Right forelimb (tissue), 1 donor: ENCODE measurements around the gene ARPC3.
A peak's percentile ranks its signal among the peaks of the same experiment; 100 is the strongest.
"Not testable (repeated sequence)": the region's sequence is repeated elsewhere in the genome, so short reads cannot be mapped to it uniquely, and the experiment has no call there.

Experiments
- DNase-seq: peaks from one replicate; pipeline ENCODE4 v3.0.0-alpha.2; 2018

ARPC3 gene

DNA sequence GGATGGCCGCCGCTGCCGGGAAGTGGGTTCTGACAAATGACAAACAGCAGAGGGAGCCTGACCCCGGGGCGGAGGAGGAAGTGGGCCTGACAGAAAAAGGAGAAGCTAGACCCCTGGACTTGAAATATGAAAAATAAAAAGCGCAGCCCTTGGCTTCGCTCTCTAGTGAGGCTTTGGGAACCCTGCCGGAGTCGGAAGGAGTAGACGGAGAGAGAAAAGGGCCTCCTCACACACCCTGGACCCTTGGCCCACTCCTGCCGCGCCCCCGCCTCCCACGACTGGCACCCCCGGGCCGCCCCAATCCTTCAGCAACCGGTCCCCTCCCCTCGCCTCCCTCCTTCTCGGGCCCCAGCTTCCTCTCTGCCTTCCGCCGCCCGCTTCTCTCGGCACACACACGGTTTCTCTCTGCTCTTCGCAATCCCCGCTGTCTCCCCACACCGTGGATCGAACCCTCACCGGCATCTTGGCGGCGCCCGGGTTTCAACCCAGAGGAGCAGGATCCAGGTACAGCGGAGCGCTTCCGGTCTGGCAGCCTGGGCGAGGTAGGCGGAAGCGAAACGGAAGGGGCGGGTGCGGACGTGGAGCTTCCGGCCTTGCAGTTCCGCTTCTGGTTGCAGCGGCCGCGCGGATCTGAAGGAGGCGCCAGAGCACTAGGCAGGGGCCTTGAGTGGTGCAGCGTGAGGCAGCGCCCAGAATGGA lies at the start of gene ARPC3:
Gene ARPC3, minus strand, starts transcription at position 539 of the 699 bp plus-strand sequence. Its CDS starts 77 bp downstream, at position 462.
- DNase-seq = peak; percentile 97

DNA sequence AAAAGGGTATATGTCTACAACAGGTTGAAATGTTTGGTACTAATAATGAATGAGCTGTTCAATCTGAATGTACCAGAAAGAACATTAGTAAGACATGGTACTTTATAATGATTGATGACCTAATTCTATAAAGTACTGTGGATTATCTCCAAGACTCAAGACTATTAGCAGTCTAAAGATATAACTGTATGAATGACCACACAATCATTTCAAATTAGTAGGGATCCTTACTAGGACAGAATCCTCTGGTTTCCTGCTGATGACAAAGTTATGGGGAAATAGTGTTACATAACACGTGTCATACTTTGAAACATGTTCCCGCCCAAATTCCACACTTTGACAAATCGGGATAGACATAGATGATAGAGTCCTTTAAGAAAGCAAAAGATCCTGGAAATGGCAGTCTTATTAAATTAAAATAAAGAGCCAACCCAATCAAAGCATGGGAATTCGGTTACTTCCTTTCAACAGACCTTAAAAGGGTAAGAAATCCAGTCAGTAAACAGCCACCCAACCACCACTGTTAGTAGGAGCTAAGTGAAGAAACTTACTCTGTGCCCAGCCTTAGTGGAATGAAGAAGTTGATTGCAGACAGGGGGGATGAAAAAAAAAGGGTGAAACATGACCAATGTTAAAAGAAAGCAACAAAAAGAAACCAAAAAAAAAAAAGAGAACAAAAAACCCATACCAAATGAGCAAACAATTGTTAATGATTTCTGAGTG lies 49.0 kb upstream of the ARPC3 start:
- no peak for DNase-seq

DNA sequence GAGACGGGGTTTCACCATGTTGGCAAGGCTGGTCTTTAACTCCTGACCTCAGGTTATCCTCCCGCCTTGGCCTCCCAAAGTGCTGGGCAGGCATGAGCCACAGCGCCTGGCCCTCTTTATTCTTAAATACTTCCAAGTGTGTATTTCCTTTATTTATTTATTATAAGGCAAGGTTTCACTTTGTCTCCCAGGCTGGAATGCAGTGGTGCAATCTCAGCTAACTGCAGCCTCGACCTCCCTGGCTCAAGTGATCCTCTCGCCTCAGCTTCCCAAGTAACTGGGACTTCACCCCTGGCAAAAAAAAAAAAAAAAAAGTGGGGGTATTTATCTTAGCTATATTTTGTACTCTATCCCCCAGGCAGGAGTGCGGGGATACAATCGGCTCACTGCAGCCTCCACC lies 25.3 kb upstream of the ARPC3 start:
- DNase-seq = no peak

GRCh38 chr12:110468214-110469048 lies 18.3 kb upstream of the ARPC3 start, which contains the start of the genes FAM216A and GPN3:
Gene FAM216A (plus strand): TSS chr12:110468845. CDS start chr12:110468876, 31 bp downstream.
Gene GPN3 (minus strand): TSS chr12:110468257. CDS start chr12:110468203, 54 bp downstream.
- DNase-seq = peak; percentile 99

GRCh38 chr12:110467847-110468213 lies 17.7 kb upstream of the ARPC3 start:
- no peak for DNase-seq

- DNase-seq = no peak
These were observed 16.7 kb upstream of the ARPC3 start for GRCh38 chr12:110466791-110467190.

- not testable (repeated sequence) for DNase-seq
These were observed 15.6 kb upstream of the ARPC3 start for GRCh38 chr12:110465765-110466164.

DNA sequence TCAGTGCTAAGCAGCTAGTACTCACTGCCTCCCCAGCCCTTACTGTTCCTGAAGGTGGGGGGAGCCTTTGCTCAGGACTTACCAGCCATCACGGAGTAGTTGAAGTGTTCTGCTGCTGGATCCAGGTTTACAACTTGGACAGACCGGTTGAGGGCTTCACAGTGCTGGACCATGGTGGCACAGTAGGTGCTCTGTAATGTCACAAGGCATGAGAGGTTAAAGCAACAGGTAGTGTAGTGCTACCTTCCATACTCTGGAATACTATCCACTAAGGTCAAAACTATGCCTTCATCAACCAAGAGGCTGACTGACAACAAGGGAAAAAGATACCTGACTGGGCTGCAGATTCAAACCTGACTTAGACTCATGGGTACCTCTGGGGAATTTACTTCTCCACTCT lies 14.9 kb upstream of the ARPC3 start:
- no peak for DNase-seq

DNA sequence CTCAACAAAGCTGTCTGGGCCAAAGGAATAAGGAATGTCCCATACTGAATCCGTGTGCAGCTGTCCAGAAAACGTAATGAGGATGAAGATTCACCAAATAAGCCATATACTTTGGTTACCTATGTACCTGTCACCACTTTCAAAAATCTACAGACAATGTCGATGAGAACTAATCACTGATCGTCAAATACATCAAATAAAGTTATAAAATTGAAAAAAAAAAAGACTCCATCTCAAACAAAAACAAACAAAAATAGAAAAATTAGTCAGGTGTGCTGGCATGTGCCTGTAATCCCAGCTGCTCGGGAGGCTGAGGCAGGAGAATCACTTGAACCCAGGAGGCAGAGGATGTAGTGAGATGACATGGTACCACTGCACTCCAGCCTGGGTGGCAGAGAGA lies 11.1 kb upstream of the ARPC3 start:
- DNase-seq = not testable (repeated sequence)

GRCh38 chr12:110458756-110459155 lies 8.6 kb upstream of the ARPC3 start:
- no peak for DNase-seq

- DNase-seq = no peak
These were observed 3.6 kb upstream of the ARPC3 start for GRCh38 chr12:110453569-110454296.

DNA sequence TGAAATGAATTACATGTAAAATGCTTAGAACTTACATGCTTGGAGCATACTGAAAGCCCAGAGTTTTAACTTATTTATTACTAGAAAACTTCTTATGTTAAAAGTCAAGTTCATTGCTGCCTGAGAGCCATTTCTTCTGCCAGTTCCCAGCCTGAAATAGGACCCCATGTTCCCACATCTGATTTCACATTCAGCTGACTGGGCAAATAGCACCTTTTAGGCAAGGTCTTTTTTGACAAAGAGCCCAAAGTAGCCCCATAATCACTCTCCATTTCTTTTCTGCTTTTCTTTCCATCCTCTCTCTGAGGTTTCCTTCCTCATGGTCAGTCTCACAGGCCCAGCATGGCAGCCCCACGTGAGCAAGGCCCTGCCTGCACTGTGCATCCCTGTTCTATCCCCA lies 1.1 kb upstream of the ARPC3 start:
- no peak for DNase-seq

DNA sequence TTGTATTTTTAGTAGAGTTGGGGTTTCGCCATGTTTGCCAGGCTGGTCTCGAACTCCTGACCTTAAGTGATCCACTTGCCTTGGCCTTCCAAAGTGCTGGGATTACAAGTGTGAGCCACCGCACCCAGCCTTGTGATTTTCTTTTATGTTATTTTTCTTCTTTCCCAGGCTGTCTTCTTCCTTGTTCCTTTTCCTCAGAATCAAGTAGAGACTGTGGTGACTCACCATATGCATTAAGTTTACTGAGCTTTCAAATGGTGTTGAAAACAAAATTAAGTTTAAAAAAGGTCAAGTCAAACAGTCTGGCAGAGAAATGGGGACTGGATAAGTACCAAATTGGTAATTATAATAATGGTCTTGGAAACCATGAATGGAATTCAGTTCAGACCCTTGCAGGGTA lies 5.7 kb downstream of the ARPC3 start:
- DNase-seq = no peak

- DNase-seq = no peak
These were observed 13.9 kb downstream of the ARPC3 start for GRCh38 chr12:110436231-110436630.

GRCh38 chr12:110431957-110432587 lies 18.1 kb downstream of the ARPC3 start:
- no peak for DNase-seq

DNA sequence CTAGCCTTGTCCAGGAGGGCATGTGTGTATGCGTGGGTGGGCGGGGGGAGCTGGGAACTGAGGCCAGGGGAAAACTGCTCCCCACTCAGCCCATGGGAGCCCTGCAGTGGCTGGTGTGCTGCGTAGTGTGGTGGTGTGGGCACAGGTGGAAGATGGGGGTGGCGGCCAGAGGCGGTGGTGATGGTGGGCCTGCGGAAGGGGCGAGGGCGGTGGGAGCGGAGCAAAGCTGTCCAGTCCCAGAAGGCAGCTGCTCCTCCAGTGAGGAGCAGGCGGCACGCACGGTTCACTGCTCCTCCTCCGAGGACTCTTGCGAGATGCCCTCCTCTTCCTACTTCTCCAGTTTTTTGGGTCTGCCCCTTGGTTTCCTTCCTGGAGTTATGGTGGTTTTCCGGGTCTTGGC lies 20.5 kb downstream of the ARPC3 start:
- not testable (repeated sequence) for DNase-seq

GRCh38 chr12:110426406-110426805 lies 23.7 kb downstream of the ARPC3 start:
- no peak for DNase-seq

GRCh38 chr12:110424237-110424636 lies 25.9 kb downstream of the ARPC3 start:
- no peak for DNase-seq

GRCh38 chr12:110421701-110422100 lies 28.4 kb downstream of the ARPC3 start:
- no peak for DNase-seq

DNA sequence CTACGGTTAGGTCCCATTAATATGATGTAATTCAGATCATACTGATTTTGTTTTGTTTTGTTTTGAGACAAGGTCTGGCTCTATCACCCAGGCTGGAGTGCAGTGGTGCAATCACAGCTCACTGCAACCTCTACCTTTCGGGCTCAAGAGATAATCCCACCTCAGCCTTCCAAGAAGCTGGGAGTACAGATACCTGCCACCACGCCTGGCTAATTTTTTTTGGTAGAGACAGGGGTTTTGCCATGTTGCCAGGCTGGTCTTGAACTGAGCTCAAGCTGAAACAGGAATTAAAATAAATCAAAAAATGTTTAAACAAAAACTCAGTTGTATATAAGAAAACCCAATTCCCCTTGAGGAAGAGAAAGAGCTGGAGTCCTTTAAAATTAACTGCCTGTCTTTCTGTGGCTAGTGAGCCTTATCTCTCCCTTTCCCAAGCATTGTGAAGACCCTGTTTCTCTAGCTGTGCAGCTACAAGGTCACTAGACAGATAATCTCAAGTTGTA lies 28.9 kb downstream of the ARPC3 start:
- DNase-seq = no peak

GRCh38 chr12:110420644-110421043 lies 29.5 kb downstream of the ARPC3 start:
- DNase-seq = not testable (repeated sequence)

DNA sequence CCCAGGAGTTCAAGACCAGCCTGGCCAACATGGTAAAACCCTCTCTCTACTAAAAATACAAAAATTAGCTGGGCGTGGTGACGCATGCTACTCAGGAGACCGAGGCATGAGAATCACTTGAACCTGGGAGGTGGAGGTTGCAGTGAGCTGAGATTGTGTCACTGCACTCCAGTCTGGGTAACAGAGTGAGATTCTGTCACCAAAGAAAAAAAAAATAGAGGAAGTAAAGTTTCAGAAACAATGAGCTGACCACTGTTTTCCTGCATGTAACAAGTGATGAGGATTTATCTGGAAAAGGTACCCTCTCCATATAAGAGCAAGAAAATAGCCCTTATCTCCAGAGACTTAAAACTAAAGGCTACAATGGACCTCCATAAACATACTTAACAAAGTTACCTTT lies 33.0 kb downstream of the ARPC3 start:
- DNase-seq = not testable (repeated sequence)
